Right atrium auricular region (tissue), 2 donors: ENCODE measurements around the gene SYT7. TPM values are rescaled to one million over a fixed set of nuclear protein-coding genes. Genes with fewer than 3 reads are reported as not detected.

Source experiments
- DNase-seq: peaks from one replicate; pipeline ENCODE4 v3.0.0-alpha.2; 2019; ENCODE audit warnings: low spot score
- H3K27ac ChIP-seq, 2 donors: fragments of 200-600 bp; sonication (generic); 1 replicate in 1 of 2; 2 replicates in 1 of 2; pipeline ENCODE4 v1.5.1; 2016 to 2019
- H3K27me3 ChIP-seq, 2 donors: fragments of 200-600 bp; sonication (generic); one replicate each; pipeline versions ENCODE4 v1.5.1 to v1.6.0; 2017 to 2019
- H3K36me3 ChIP-seq: fragments of 200-600 bp; sonication (generic); one replicate; pipeline ENCODE4 v1.5.1; 2016
- H3K4me1 ChIP-seq, 2 donors: fragments of 200-600 bp; sonication (generic); one replicate each; pipeline versions ENCODE4 v1.5.1 to v1.6.0; 2017 to 2019
- H3K4me3 ChIP-seq, 2 donors: fragments of 200-600 bp; sonication (generic); 1 replicate in 1 of 2; 2 replicates in 1 of 2; pipeline ENCODE4 v1.5.1; 2017 to 2019; ENCODE audit warnings: mild to moderate bottlenecking in 1 of 2, moderate library complexity in 1 of 2
- H3K9me3 ChIP-seq, 2 donors: fragments of 200-600 bp; sonication (generic); one replicate each; pipeline ENCODE4 v1.5.1; 2019
- CTCF ChIP-seq, 2 donors: fragments of 200-600 bp; sonication (generic); IDR thresholded peaks; one replicate each; pipeline ENCODE4 v1.5.1; 2019; ENCODE audit warnings: antibody characterized with exemption in 2 of 2
- total RNA-seq, 2 donors: library from RNA; depleted of rRNA; stranded (reverse); fragments of >200 nt; gene quantifications; one replicate each; pipeline ENCODE4 v1.1.0, GENCODE V29; 2016

The SYT7 gene
- total RNA-seq, 2 donors from 2014 or later: 19.2 to 23.6 TPM

- peaks cover 4% of the 10 kb centered on the region for H3K36me3 ChIP-seq
- H3K4me1 ChIP-seq: peaks cover 0 to 58% of the 10 kb centered on the region in 2 donors
- no peak overlapping the region for H3K4me3 ChIP-seq
- no peaks in the 10 kb centered on the region for H3K9me3 ChIP-seq
- no peaks in the 10 kb centered on the region for H3K27me3 ChIP-seq
- no peak for TF ChIP-seq CTCF (IDR thresholded peaks at IDR 0.05)
- H3K27ac ChIP-seq: peak overlapping the region; percentile 89 to 96
- DNase-seq: no peak
Measured at GRCh38 chr11:61549177-61549576, 31.7 kb downstream of the SYT7 start.

GRCh38 chr11:61547246-61547645 lies 33.6 kb downstream of the SYT7 start:
- no peak for TF ChIP-seq CTCF (IDR thresholded peaks at IDR 0.05)
- Histone ChIP-seq H3K27ac (no peak overlapping the region), H3K4me3 (no peak overlapping the region), H3K27me3 (no peaks in the 10 kb centered on the region), H3K9me3 (no peaks in the 10 kb centered on the region), H3K36me3 (peaks cover 4% of the 10 kb centered on the region), H3K4me1 (peaks cover 0 to 40% of the 10 kb centered on the region in 2 donors)
- no peak for DNase-seq

GRCh38 chr11:61546663-61547062 lies 34.2 kb downstream of the SYT7 start:
- DNase-seq: no peak
- no peaks in the 10 kb centered on the region for H3K27me3 ChIP-seq
- H3K9me3 ChIP-seq: no peaks in the 10 kb centered on the region
- H3K4me3 ChIP-seq: no peak overlapping the region
- no peak for TF ChIP-seq CTCF (IDR thresholded peaks at IDR 0.05)
- no peak overlapping the region for H3K27ac ChIP-seq
- H3K36me3 ChIP-seq: peaks cover 4% of the 10 kb centered on the region
- H3K4me1 ChIP-seq: peaks cover 0 to 40% of the 10 kb centered on the region in 2 donors

- Histone ChIP-seq H3K4me3 (no peak overlapping the region), H3K9me3 (no peaks in the 10 kb centered on the region), H3K4me1 (peaks cover 0 to 42% of the 10 kb centered on the region in 2 donors), H3K27me3 (no peaks in the 10 kb centered on the region), H3K36me3 (peaks cover 4% of the 10 kb centered on the region), H3K27ac (no peak overlapping the region)
- TF ChIP-seq CTCF (IDR thresholded peaks at IDR 0.05): no peak
- DNase-seq: no peak
Measured at GRCh38 chr11:61545921-61546320, 35.0 kb downstream of the SYT7 start.

GRCh38 chr11:61545341-61545740 lies 35.5 kb downstream of the SYT7 start:
- Histone ChIP-seq H3K4me1 (peaks cover 0 to 38% of the 10 kb centered on the region in 2 donors), H3K27me3 (no peaks in the 10 kb centered on the region), H3K4me3 (no peak overlapping the region), H3K9me3 (no peaks in the 10 kb centered on the region), H3K27ac (no peak overlapping the region), H3K36me3 (peaks cover 4% of the 10 kb centered on the region)
- no peak for DNase-seq
- no peak for TF ChIP-seq CTCF (IDR thresholded peaks at IDR 0.05)

- no peaks in the 10 kb centered on the region for H3K9me3 ChIP-seq
- DNase-seq: no peak
- H3K27me3 ChIP-seq: no peaks in the 10 kb centered on the region
- peaks cover 0 to 30% of the 10 kb centered on the region in 2 donors for H3K4me1 ChIP-seq
- no peak overlapping the region for H3K27ac ChIP-seq
- H3K4me3 ChIP-seq: no peak overlapping the region
- no peak for TF ChIP-seq CTCF (IDR thresholded peaks at IDR 0.05)
- peaks cover 4% of the 10 kb centered on the region for H3K36me3 ChIP-seq
Measured at GRCh38 chr11:61544466-61544865, 36.4 kb downstream of the SYT7 start.
